NCI-H2227 treated with DMSO at 0.1 percent for 48 hours (cell line): ENCODE measurements around the gene GDPD2.

Source experiments
- DNase-seq: peaks from one replicate; lab custom pipeline; 2025; lab: John Stamatoyannopoulos, UW

GDPD2 gene

GRCh38 chrX:70437921-70438665 is 15.0 kb downstream of the GDPD2 start:
- DNase-seq: no peak

GRCh38 chrX:70439016-70439415 is 15.9 kb downstream of the GDPD2 start:
- no peak for DNase-seq

GRCh38 chrX:70442224-70442623 is 19.1 kb downstream of the GDPD2 start:
- DNase-seq: no peak

GRCh38 chrX:70444326-70444945 is 21.3 kb downstream of the GDPD2 start, which contains the start of gene DLG3:
TSS of gene DLG3 (plus strand) at chrX:70444835. CDS start at chrX:70445202, 367 bp downstream.
- DNase-seq: peak; percentile 72

DNA sequence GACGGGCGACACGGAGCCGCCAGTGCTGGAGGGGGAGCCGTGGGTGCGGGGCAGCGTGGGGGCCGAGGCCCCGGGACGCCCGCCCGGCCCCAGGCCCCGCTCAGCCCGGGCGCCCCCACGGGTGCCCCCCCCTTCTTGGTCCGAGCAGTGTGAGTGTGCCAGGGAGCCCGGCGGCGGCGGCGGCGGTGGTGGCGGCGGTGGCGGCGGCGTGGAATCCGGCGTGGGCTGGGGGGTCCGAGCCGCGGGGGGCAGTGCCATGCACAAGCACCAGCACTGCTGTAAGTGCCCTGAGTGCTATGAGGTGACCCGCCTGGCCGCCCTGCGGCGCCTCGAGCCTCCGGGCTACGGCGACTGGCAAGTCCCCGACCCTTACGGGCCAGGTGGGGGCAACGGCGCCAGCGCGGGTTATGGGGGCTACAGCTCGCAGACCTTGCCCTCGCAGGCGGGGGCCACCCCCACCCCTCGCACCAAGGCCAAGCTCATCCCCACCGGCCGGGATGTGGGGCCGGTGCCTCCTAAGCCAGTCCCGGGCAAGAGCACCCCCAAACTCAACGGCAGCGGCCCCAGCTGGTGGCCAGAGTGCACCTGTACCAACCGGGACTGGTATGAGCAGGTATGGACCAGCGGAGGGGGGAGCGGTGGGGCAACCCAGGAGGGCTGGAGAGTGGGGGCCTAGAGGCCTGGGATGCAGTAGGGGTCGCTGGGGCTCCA is 22.0 kb downstream of the GDPD2 start:
- DNase-seq: no peak

DNA sequence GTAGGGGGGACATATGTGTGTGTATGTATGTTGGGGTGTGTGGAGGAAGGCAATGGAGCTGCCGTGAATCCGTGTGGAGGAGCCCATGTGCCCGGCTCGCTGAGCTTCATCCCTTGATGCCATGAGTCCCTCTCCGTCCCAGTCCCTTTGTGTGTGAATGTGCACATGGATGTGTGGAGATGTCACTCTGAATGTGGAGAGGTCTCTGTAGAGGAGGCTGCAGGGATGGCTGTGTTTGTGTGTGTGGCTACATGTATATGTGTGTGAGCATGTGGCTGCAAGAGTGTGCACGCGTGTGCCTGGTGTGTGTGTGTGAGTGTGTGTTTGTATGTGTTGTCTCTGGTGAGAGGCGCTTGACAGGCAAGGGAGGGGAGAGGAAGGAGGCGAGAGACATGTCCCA is 22.8 kb downstream of the GDPD2 start:
- no peak for DNase-seq

- DNase-seq: no peak
Observed at GRCh38 chrX:70446380-70447350, 23.6 kb downstream of the GDPD2 start.

DNA sequence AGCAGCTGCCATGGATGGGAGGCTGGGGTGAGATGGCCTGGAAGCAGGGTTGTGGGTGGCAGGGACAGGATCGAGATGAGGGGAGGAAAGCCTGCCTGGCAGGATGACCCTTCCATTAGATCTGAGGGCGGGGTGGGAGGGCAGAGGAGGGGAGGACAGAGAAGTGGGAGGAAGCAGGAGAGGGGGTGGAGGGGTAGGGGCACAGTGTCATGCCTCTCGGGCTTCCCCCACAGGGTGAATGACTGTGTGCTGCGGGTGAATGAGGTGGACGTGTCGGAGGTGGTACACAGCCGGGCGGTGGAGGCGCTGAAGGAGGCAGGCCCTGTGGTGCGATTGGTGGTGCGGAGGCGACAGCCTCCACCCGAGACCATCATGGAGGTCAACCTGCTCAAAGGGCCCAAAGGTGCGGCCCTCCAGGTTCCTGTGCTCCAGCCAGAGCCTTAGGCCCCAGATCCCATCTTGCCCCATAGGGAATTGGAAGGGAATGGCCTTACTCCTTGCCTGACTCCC is 26.4 kb downstream of the GDPD2 start:
- no peak for DNase-seq

- DNase-seq: peak; percentile 62
Observed at GRCh38 chrX:70452143-70452733, 29.1 kb downstream of the GDPD2 start.

- no peak for DNase-seq
Observed at GRCh38 chrX:70453024-70453618, 30.0 kb downstream of the GDPD2 start.

DNA sequence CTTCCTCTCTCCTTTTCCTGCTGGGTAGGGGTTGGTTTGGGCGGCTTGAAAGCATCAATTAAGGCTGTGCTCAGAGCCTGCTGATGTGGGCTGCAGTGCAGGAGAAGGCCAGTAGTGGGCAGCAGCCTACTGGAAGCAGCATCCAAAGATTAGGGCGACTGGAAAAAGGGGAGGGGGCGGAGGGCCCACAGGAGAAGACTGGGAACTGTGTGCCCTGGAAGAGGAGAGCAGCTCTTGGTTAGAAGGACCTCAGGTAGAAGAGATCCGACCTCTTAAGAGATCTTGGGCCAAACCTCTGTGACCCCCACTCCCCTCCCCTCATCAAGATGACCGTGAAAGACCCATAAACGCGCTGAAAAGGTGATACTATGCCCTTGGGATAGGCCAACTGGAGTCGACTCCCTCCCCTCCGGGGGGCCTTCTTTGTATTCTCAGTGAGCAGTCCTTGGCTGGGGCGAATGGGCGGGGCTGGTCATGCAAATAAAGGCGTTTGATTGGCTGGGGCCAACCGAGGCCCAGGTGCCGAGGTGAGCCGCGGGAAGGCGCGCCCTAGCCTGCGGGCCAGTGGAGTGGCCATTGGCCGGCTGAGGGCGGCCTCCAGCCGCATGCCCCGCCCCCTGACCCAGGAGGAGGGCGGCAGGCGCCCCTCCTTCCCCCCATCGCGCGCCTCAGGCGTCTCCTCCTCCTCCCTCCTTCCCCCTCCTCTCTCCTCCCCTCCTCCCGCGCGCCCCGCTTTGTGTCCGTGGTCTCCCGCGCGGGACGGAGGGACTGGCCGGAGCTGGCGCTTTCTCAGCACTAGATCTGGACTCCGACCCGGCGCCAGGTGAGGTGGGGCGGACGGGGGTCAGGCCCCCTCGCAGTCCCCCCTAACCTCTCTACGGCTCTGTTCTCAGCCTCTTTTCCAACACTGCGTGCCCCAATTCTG is 31.6 kb downstream of the GDPD2 start:
- DNase-seq: peak; percentile 93

- DNase-seq: peak; percentile 23
Observed at GRCh38 chrX:70455366-70456202, 32.5 kb downstream of the GDPD2 start.

- no peak for DNase-seq
Observed at GRCh38 chrX:70456256-70456655, 33.1 kb downstream of the GDPD2 start.

DNA sequence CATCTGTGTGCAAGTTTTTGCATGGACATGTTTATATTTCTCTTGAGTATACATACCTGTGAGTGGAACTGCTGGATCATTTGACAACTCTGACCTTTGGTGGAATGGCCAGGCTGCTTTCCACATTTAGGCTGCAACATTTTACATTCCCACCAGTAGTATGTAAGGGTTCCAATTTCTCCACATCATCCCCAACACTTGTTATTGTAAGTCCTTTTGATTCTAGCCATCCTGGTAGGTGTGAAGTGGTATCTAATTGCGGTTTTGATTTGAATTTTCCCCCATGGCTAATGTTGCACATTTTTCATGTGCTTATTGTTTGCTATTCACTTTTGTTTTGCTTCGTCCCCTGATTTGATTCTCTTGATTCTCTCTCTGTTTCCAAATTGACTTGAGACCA is 37.9 kb downstream of the GDPD2 start:
- no peak for DNase-seq

- no peak for DNase-seq
Observed at GRCh38 chrX:70464051-70464450, 40.9 kb downstream of the GDPD2 start.

GRCh38 chrX:70466968-70467367 is 43.9 kb downstream of the GDPD2 start:
- no peak for DNase-seq

DNA sequence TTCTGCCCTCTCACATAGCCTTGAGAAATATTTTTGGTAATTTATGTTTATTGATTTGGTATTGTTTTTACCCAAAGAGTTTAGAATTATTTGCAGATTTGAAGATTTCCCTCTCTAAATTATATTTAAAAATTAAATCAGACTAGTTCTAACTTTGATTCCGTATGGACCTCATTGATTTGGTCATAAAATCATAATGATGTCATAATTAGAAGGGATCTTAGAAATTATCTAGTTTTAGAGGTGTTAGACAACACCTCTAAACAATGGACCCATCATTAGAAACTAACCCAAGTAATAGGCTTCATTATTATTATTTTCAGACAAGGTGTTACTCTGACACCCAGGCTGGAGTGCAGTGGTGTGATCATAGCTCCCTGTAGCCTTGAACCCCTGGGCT is 45.6 kb downstream of the GDPD2 start:
- DNase-seq: no peak

DNA sequence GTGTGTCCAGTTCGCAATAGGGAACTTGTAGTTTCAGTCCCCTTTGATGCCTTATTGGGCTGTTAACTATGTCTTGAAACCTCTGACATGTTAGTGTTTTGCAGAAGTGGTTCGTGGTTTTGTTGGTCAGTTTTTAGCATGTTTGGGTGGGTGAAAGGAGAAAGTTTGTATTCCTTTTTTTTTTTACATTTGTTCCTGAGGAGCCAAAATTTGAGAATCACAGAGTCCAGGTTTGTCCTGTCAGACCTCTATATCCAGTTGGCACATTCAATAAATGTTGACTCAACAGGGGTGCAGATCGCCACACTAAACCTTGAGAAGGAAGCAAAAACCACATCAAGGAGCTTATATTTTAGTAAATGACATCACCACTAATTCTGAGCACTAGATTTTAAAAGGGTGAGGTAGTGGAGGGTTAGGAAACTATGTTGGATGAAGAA is 47.8 kb downstream of the GDPD2 start:
- no peak for DNase-seq
